NCI-H526 (cell line): ENCODE data around the gene HHIPL1.

Experiments used
- DNase-seq, 2 experiments: peaks; one replicate each; lab custom pipeline; 2025; lab: John Stamatoyannopoulos, UW

HHIPL1 gene

DNA sequence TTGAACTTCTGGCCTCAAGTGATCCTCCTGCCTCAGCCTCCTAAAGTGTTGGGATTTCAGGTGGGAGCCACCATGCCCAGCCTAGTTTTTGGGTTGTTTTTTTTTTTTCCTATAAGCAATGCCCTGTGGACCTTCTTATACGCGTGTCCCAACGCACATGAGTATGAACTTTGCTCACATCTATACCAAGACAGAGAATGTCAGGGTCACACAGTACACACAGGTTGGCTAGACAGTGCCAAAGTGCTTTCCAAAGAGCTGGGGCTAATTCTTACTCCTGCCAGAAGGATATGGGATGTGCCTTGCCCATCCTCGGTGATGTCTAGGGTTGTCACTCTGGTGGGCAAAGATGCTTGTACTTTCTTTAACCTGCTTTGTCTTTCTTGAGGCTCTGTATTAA, 33.3 kb upstream of the HHIPL1 start:
- DNase-seq: no peak

DNA sequence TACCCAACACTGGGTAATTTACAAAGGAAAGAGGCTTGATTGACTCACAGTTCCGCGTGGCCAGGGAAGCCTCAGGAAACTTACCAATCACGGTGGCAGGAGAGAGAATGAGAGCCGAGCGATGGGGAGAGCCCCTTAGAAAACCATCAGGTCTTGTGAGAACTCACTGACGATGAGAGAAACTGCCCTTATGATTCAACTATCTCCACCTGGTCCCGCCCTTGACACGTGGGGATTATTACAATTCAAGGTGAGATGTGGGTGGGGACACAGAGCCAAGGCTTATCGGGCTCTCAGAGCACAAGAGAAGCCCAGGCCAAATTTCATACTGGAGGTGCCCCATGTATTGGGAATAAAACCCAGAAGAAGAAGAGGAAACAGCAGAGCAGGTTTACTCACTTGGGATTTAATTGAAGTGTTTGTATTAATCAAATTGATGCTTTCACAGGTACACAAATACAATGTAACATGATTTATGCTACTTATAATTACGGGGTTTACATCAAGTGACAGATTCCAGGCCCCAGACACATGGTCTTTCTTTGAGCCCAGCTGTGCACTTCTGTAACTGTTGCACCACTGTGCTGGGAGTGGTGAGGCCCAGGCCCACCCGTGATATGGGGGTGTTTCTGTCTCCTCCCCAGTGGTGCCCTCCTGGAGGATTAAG, 32.7 kb upstream of the HHIPL1 start:
- no peak for DNase-seq

DNA sequence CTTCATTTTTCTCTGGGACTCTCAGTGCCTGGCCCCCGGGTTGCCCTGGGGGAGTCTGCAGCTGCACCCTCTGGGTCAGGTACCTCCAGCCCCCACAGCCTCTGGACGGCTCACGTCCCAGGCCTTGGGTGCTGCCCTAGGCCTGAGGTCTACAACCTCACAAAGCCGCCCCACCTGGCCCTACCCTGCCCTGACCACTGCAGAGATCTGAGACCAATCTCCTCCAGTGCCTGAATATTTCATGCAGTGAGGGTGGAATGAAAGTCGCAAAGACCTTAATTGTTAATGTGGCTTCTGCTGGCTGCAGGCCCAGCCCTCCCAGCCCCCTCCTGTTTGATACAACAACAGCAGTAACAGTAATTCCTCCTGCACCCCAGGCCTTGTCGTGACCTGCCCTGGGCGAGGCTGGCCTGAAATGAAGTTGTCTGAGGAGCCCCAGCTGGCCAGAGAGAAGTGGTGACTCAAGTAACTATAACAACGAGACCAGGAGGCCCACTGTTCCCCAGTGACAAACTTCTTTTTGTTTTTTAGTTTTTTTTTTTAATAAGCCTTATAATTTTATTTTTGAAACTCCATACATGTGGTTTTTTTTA, 32.1 kb upstream of the HHIPL1 start:
- DNase-seq: no peak

DNA sequence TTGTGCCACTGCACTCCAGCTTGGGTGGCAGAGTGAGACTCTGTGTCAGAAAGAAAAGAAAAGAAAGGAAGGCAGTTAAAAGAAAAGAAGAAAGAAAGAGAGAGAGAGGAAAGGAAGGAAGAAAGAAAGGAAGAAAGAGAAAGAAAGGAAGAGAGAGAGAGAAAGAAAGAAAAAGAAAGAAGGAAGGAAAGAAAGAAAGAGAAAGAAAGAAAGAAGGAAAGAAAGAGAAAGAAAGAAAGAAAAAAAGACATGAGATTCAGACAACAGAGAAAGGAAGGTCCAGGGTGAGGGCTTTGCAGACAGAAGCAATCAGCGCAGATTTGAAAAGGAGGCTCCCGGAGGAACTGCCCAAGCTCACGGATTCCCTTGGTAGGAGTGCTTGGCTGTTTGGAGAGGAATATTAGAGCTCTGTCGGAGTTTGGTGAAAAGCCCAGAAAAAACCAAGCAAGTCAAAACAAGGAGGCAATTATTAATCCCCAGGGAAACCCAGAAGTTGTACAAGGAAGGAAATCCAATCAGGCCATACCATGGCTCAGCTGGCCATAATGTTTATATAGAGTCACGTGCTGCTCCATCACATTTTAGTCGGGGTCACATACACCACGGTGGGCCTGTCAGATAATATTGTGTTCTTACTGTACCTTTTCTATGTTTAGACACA, 29.3 kb upstream of the HHIPL1 start:
- DNase-seq: no peak

DNA sequence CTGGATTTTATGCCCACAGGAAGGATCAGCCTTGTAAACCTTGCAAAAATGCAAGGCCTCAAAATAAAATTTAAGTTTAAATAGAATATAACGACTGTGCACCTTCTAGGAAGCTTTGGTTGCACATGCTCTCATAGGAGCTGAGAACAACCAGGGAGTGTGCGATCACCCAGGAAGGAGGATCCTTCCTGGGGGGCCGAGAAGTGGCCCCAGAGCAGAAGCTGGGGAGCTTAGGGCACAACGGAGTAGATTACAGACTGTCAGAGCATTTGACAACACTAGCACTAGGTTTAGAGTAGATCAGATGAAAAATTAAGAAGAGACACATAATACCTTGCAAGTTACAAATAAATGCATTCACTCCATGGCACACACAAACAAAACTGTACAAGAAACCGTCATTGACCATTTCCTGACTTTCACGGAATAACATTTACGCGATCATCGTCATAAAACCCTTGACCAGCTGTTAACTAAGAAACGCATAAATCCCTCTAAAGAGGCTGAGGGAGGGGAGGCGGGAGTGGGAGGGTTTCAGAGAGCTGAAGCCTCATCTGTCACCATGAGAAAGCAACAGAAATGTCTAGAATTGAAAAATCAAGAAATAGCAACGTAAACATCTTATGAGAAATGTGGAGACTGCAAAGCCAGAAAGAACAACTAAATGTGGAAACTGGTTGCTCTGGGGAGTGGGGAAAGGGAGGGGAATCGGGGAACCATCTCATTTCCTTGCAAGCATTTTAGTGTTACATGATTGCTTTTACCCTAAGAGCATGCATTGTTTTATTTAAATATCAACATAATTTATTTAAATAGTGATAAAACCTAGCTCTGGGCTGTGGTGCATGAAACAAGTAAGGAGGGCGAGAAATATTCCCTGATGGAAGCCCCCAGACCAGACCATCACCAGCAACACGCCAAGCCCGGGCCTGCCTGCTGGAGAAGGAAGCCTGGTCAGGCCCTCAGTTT, 27.8 kb upstream of the HHIPL1 start:
- DNase-seq: no peak

DNA sequence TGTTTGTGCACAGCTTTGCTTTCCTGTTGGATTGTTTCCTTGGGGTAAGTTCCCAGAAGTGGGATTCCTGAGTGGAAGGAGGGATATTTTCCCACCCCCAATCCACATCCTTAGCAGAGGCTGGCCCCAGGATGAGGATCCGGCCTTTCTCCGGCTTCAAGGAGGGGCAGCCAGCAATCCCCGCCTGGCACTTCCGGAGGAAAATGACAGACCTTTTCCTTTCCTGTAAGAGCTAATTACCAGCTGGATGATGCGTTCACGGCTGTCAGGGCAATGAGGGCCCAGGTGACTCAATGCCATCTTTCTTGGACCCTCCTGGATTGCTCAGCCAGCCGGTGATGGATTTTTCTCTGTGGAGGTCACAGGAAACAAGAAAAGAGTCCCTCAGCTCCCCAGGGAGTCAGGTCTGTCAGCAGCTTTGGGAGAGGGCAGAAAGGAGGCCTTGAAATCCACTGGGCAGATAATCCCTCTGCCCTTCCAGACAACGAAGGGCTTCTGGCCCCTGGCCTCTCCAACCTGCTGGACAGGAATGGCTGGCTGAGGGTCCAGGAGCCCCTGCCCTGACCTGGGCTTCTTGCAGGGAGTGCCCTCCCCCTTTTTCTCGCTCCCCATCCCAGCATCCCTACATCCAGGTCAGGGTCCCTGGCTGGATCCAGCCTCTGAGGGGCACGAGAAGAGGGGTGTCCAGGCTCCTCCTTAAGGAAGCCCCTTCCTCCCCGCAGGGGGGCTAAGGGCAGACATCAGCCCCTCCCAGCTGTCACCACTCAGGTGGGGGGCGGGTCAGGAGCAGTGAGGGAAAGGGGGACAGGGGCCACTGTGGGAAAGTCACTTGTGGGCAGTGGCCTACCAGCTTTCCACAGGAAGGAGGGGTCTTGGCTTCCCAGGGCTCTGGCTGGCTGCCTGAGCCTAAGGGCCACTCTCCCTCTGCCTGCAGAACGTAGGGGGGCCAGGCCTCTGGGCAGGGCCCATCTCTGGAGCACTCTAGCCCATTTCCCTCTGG, 24.8 kb upstream of the HHIPL1 start:
- DNase-seq: no peak

DNA sequence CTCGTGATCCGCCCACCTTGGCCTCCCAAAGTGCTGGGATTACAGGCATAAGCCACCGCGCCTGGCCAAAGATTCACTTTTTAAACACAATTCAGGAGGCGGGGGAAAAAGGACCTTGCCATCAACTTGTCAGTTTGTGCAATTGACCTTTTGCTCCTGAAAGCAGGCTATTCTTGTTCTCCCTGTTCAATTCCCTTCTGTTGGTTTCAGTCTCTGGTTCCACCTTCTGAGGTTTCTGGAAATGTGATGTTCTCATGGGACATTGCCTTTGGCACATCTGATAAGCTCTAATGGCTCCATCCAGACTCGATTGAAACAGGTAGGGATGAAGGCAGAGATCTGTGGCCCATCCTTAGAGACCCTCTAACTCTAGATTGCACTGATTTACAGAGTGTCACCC, 23.0 kb upstream of the HHIPL1 start:
- DNase-seq: no peak

DNA sequence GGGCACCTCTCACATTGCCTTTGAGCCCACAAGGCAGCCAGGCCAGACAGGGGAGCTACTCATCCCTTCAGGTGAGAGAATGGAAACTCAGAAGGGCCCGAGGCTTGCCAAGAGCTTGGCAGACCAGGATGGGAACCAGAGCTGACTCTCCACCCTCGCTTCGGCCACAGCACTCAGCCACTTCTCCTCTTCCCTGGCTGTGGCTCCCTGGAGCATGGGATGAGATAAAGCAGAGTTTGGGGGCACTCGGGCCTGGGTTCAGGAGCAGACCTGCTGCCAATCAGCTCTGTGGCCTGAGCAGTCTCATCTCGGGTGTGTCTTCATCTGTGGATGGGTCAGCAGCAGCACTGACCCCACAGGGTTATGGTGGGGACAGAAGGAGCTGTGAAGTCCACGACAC, 20.9 kb upstream of the HHIPL1 start:
- DNase-seq: no peak

DNA sequence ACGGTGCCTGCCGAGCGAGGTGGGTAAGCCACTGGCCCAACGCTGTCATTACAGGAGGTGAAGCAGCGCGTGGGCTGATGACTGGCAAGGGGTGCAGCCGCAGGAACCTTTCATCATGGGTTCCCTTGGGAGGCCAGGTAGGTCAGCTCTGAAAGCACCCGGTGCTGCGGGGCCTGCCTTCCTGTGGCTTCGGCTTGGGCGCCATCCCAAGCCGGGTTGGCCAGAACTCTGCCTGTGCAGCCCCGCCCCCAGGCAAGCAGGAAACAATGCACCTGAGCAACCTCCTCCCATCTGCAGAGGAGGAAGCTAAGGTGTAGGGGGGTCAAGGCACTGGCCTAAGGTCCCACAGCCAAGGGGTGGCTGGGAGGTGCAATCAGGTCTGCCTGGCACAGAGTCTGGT, 20.0 kb upstream of the HHIPL1 start:
- DNase-seq: no peak

DNA sequence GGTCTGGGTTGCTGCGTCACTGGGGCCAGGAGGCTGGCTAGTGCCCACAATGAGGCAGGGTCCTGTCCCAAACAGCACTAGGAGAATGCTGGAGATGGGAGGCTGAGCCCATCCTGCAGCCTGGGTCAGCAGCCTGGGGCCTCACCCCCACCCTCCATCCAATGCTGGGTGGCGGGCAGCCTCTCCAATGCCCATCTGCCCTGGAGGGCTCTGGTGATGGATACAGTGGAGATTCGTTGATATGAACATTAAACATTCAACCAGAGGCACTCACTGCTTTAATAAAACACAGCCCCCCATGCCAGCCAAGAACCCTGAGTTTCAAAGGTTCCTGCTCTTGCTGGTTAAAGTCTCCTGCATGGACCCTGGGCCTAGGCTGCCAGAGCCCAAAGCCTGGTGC, 19.5 kb upstream of the HHIPL1 start:
- no peak for DNase-seq

DNA sequence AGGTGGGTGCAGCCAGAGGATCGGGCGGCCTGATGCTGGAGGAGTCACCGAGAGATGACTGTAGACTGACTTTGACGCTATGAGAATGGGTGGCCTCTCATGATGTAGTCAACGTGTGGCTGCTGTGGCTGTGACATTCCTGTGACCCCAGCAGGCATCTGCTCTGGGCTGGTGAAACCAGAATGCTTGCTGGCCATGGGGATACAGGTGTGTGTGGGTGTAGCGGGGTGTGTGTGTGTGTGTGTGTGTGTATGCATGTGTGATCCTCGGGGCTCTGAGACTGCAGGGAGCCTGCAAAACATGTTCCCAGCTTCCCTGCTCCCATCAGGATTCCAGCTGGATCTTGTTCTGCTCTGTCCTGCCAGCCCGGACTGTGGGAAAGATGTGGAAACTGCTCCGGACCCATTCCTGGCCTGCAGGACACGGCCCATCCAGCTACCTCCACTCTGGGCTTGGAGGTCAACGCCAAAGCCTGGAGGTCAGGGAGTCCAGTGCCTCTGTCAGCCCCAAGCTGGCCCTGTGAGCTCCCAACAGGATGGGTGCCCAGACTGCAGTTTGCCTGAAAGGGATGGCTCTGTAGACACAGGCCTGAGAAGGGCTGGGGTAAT, 18.8 kb upstream of the HHIPL1 start:
- DNase-seq: no peak

DNA sequence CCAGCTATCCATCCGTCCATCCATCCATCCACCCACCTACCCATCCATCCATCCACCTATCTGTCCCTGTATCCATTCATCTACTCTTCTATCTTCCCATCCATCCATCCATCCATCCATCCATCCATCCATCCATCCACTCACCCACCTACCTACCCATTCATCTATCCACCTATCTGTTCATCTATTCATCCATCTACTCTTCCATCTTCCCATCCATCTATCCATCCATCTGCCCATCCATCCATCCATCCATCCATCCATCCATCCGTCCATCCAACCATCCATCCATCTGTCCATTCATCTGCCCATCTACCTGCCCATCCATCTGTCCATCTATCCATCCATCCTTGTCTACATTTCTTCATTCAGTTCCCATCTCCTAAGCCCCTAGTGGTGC, 17.8 kb upstream of the HHIPL1 start:
- DNase-seq: no peak

DNA sequence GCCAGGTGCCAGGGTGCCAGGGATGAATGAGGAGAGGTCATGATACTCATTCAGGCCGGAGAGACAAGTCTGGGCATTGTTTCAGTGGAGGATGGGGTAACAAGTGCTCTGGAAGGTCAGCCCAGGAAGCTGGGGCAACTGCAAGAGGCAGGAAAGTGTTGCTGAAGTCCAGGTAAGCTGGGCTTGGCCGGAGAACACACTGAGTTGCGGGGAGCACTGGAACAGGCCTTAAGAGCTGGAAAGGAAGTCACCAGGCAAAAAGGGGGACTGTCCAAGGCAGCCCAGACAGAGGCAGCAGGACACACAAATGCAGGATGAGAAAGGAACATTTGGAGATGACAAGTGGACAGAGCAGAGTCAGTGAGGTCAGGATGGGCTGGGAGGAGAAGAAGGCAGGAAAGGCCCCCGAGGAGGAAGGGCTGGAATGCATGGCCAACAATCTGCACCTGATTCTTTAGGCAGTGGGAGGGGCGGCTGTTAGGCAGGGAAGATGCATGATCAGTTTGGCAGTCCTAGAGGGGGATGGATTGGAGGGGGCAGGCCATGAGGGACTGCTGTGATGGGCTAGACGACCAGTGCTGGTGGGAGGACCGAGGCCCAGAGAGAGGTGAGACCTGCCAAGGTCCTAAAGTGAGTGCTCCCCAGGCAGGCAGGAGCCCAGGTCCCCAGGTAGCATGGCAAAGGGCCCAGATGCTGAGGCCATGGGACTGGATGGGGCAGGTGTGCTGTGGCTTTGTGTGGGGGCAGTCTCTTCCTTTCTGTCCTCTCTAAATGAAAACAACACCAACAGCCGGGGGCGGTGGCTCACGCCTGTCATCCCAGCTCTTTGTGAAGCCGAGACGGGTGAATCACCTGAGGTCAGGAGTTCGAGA, 17.2 kb upstream of the HHIPL1 start:
- DNase-seq: no peak

DNA sequence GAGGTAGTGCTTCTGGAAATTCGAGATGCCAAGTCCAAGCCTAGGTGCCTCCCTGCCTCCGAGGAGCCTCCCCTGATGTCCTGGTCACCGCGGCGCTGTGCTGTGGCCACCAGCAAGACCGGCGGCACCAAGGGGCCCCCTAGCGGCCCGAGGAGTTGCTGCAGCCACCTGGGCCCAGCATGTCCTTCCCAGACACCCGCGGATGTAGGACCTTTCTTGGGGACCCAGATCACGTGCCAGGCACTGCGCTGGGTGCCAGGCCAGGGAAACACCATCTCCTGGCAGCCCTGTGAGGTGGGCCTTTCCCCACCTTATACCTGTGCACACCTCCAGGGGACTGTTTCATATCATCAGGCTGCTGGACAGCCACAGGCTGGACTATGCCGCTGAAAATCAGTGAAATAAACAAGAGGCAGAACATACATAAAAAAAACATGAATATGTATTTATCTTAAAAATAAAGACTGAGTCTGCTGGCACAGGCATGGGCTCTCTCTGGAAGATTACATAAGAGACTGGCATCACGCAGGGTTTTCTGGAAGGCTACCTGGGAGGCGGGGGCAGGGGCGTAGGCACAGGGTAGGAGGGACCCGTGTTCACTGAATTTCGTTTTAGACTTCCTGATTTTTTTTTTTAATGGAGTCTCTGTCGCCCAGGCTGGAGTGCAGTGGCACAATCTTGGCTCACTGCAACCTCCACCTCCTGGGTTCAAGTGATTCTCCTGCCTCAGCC, 15.9 kb upstream of the HHIPL1 start:
- peak in 1 of 2 experiments; percentile 83 for DNase-seq

DNA sequence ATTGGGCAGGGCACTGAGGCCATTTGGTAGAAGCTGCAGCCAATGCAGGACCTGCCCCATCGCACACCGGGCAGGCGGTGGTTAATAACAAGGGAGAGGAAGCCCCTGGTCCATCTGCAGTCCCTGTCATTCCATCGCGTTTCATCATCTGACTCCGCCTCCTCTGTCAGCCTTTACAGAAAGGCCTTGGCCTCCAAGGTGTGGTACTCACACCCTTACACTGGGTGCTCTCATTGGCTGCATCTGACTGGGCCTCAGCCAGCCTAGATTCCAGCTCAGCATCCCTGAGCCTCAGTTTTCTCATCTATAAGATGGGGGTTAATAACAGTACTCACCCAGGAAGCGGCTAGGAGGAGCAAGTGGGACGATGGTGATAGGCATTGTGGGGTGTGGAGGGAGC, 14.7 kb upstream of the HHIPL1 start:
- no peak for DNase-seq

DNA sequence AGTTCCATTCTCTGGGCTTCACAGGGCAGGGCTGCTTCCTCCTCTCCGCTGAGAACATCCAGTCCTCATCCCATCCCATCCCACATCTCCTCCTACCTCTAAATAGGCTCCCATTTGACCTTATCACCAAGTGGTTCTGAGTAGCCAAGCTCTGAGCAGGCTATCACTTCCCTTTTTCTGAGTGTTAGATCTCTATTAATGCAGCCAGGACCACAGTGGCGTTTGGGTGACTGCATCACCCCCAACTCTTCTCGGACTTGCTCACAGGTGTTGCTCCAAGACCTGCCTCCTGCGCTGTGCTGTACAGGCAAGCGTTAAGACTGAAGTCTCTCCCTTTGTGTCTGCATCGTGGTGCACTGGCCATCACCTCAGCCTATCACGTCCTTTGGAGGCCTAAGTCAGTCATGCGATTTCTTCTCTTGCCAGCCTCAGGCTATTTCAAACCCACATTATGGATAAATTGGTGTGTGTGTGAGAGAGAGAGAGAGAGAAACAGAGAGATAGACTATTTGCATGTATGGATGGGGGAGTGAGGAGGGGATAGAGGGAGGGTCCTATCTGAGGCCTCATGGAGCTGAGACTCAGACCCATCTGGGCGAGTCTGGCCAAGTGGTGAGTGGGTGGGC, 12.4 kb upstream of the HHIPL1 start:
- peak in 1 of 2 experiments; percentile 15 for DNase-seq

DNA sequence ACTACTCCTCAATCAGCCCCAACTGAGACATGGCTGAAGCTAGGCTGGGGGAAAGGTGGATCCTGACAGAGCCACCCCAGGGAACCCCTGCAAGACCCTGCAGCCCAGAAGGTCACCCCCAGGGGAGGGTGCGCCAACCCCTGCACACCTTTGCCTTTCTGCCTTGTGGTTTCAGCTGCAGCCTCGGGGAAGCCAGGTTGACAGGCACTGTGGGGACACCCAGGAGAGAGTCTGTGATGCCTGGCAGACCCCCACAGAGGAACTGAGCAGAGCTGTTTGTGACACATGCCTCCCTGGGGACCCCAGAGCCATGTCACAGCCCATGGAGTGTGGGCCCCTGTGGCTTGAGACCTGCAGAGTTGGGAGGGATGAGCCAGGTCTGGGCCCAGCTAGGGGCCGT, 11.8 kb upstream of the HHIPL1 start:
- DNase-seq: no peak

DNA sequence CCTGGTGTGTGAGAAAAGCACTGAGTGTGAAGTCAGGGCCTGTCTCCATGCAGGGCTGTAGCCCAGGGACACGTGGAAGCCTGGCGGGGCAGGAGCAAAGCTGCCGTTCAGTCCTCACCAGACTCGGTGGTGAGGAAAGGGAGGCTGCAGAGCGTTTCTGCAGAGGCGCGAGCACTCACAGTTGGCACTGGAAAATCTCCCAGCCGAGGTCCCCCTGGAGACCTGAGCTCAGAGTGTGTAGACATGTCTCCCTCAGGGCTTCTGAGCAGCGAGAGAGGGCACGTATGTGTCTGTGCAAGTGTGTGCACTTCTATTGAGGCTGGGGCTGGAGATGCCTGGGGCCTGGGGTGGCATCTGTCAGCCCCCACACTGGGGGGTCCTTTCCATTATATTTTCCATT, 11.0 kb upstream of the HHIPL1 start:
- no peak for DNase-seq

DNA sequence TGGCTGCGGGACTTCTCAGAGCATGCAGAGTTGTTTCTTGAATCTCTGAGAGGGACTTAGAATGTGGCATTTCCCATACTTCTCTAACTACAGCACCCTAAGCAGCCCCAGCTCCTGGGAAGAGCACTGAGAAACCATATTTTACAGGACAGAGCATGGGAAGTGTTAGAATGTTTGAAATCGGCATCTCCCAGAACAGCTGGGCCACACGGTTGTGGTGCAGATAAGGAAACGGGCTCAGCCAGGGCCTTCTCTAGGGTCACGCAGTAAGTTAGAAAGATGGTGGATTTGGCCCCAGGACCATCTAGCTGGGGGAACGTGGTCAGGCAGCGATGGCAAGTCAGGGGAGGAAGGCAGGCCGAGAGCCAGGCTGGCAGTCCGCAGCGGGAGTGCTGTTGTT, 10.5 kb upstream of the HHIPL1 start:
- no peak for DNase-seq
